Anterior cingulate cortex (tissue), 58 donors: ENCODE data around the gene CPN2.

Source experiments
- DNase-seq, 58 donors: peaks; one replicate each; lab custom pipeline; 2025; lab: John Stamatoyannopoulos, UW

CPN2 gene

GRCh38 chr3:194315965-194316361 is 35.2 kb downstream of the CPN2 start:
- peak in 3 of 58 donors; percentile 43 to 70 (median 47) for DNase-seq

DNA sequence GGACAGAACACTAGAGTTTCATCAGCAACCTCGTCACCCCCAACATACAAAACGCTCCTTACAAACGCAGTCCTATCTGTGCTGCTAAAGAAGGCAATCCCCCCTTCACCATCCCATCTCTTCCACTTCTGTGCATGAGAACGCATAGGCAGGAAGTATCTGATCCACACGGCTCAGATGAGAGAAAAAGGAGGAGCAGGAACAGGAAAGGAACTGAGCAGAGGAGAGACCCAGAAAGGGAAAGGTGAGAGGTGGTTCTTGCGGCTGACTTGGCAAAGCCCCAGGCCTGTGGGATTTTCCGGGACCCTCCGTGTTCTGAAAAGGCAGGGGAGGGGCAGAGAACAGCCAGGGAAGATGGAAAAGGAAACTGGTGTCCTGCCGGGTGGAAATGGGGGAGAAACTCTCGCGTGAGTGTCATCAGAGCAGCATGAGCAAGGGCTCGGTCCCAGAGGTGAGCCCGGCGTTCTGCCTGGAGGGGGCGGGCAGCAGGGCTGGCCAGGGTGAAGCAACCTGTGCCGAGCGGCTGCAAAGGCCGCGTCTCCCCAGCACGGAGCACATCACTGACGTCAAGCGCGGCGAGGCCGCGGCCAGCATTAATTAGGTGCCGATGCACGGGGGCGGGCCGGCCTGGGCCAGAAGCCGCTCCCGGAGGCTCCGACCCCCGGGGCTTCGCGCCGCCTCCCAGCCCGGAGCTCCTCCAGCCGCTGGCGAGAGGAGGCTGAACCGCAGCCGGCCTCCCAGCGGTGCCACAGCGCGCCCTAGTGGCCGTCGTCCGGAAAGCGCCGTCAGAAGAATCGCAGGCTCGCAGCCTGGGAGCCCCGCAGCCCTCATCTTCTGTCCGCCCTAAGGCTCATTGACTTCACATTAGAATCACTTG is 35.8 kb downstream of the CPN2 start:
- peak; percentile 17 to 87 (median 72) for DNase-seq

DNA sequence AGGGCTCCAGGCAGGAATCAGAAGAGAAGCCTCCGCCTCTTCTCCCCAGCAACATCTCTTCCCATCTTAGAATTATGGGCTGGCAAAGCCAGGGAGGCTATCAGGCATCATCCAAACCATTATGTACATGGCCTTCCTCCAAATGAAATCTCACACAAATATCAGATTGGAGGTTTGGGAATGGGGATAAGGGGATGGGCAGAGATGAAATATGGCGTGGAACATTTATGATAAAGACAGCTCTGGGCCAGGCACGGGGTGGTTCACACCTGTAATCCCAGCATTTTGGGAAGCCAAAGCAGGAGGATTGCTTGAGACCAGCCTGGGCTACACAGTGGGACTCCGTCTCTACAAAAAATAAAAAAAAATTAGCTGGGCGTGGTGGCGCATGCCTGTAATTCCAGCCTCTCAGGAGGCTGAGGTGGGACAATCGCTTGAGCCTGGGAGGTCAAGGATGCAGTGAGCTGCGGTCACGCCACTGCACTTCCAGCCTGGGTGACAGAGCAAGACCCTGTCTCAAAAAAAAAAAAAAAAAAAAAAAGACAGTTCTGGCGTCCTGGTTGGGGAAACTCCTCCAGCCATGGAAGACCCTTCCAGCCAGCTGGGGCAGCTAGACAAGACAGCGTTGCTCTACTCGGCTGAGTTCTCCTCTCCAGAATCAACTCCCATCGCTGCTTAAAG is 36.6 kb downstream of the CPN2 start:
- no peak for DNase-seq

- no peak for DNase-seq
These were observed 37.4 kb downstream of the CPN2 start for GRCh38 chr3:194313560-194314387.

- peak in 8 of 58 donors; percentile 4 to 61 (median 38) for DNase-seq
These were observed 38.3 kb downstream of the CPN2 start for GRCh38 chr3:194312743-194313281.

- no peak for DNase-seq
These were observed 38.9 kb downstream of the CPN2 start for GRCh38 chr3:194312186-194312742.

GRCh38 chr3:194311000-194311399 is 40.1 kb downstream of the CPN2 start:
- no peak for DNase-seq

- peak in 3 of 58 donors; percentile 7 to 45 (median 26) for DNase-seq
These were observed 40.9 kb downstream of the CPN2 start for GRCh38 chr3:194310060-194310835.

DNA sequence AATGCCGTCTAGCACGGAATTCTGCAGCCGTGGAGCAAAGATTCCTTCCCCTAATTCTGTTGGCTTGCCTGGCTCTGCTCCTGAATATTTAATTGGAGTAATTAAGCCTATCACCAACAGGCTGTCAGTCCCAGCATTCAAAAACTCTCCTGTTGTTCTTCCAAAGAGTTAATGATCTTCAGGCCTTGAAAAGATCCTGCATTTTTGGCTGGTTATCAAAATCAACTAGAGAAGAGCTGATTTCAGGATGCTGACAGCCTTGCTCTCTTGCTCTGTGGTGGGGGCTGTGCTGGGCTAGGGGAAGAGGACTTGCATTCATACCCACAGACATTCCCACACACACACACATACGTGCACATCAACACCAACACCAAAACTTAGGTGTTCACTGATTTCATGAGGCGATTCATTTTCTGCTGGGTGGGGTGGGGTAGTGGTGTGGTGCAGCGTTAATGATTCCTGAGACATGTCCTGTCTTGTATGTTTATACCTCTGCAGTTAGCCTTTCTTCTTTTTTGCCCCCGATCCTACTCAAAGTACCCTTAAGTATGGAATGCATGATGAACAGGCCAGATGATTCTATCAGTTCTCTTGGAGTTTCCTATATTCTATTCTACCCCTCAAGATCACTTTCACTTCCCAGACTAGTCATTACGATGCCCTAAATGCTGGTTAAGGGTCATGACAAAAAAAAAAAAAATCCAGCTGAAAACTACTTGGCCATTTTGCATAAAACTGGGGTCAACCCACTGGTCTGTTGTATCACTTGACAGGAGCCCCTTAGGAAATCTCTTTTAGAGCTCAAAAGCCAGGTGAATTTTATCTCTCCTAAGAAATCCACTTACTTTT is 42.3 kb downstream of the CPN2 start:
- no peak for DNase-seq

DNA sequence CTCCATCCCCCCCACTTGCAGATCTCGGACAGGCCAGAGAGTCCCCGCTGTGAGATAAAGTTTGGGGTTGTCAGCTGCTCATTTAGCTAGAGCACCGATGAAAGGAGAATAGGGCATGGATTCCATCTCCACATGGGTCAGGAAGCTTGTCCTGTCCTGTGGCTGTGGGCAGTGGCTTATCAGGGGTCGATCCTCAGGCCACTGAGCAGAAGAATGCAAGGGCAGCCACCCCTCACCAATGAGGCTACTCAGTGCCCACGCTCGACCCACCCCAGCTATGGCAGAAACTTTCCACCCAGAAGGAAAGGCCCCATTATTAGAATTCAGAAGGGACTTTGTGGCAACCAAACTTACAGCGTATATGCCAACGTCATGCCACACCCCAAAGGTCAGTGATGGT is 43.3 kb downstream of the CPN2 start:
- no peak for DNase-seq

GRCh38 chr3:194306771-194307640 is 44.1 kb downstream of the CPN2 start:
- DNase-seq, result no peak

- DNase-seq, result no peak
These were observed 44.9 kb downstream of the CPN2 start for GRCh38 chr3:194306109-194306686.

DNA sequence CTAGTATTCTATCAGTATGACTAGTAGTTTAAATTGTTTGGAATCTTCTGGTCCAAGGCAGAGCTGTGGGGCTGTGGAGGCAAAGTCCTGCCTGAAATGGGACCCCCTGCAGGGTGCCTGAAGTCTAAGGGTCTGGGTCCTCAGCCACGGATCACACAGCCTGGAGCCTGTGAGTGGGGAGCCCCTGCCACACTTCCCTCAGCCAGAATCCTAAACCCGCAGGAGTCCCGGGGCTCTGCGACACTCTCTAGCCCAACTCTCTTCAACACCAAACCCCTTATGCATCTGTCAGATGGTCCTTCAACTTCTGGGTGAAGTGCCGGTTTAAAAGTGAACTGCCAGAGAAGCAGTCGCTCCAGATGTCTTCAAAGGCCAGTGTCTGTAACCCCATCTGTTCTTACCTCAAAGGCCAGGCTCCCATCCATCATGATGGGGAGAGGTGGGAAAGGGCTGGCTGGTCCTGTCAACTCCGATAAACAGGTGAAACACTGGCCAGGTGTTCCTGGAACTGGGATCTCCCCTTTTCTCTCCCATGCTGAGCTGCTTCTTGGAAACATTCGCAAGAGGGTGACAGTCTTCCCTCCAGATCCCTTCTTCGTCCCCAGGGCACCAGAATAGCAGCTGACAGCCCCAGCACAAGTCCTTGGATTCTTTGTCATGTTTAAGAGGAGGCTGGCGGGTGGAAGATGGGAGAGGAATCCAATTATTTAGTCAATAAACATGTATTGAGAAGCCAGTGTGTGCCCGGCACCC is 45.6 kb downstream of the CPN2 start:
- DNase-seq, result no peak

- no peak for DNase-seq
These were observed 46.8 kb downstream of the CPN2 start for GRCh38 chr3:194304186-194304917.

DNA sequence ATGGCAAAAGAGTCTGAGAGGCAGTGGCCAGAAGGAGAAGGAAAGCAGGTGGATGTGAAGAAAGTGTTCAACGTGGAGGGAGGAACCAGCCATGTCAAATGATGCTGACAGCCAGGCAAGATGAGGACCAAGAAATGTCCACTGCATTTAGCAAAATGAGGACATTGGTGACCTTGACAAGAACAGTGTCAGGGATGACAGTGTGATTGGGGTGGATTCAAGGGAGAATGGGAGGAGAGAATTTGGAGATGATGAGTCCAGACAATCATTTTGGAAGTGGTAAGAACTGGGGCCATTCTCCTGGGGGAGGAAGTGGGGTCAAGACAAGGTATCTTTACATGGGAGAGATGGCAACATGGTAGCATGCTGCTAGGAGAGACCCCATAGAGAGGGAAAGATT is 47.4 kb downstream of the CPN2 start:
- DNase-seq, result no peak

GRCh38 chr3:194301730-194302129 is 49.4 kb downstream of the CPN2 start:
- no peak for DNase-seq
